NCI-H446 (cell line): Measurements from ENCODE around the gene PIN1.
A peak's percentile ranks its signal among the peaks of the same experiment; 100 is the strongest.
"Not testable (repeated sequence)": the region's sequence is repeated elsewhere in the genome, so short reads cannot be mapped to it uniquely, and the experiment has no call there.

Experiments
- DNase-seq, 2 experiments: peaks; one replicate each; lab custom pipeline; 2025; lab: John Stamatoyannopoulos, UW

PIN1 gene

DNA sequence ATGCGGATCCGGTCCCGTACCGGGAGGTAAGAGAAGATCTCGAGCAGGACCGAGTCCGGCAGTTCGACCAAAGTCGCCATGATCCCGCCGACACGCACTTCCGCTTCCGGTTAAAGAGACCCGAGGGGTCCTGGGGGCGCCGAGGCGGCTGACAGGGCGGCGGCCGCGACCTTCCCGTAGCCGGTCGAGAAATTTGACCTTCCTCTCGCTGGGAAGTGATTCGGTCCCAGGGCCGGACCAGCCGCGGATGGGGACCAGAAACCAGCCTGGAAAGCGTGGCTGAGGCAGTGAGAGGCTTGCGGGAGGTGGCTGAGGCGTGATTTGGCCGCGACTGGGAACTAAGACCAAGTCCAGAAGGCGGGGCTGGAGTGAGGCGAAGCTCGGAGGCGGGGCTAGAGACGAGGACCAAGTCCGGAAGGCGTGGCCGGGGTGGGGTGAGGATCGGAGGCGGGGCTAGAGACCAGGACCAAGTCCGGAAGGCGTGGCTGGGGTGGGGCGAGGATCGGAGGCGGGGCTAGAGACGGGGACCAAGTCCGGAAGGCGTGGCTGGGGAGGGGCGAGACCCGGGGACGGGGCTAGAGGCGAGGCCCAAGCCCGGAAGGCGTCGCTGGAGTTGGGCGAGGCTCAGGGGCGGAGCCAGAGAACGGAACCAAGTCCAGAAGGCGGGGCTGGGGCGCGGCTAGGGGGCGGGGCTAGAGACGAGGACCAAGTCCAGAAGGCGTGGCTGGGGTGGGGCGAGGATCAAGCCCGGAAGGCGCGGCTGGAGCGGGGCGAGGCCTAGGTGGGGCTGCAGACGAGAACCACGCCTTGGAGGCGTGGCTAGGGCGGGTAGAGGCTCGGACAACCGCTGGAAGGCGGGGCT lies 16.2 kb upstream of the PIN1 start, which contains the start of gene FBXL12:
Gene FBXL12, minus strand, starts transcription at position 346 of the 862 bp plus-strand sequence. Its CDS starts 266 bp downstream, at position 80.
- DNase-seq, result peak; percentile 99 to 100

DNA sequence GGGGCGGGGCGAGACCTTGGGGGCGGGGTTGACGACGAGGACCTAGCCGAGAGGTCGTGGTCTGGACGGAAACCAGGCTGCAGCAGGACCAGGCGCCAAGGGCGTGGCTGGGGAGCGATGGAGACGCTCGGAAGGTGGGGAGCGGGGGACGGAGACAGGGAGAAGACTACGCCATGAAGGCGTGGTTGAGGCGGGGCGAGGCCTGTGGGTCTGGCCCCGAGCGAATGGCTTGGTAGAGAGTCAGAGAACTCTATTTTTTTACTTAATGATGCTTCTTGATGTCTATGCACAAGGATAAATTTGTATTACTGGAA lies 15.6 kb upstream of the PIN1 start:
- no peak for DNase-seq

DNA sequence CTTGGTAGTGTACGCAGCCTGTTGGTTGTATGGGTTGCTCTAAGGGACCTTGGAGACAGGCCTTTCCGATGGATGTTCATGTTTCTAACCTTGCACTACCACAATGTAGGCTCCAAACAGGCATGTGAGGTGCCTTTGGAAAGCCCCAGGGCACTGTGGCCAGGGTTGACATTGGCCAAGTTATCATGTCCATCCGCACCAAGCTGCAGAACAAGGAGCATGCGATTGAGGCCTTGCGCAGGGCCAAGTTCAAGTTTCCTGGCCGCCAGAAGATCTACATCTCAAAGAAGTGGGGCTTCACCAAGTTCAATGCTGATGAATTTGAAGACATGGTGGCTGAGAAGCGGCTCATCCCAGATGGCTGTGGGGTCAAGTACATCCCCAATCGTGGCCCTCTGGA lies 15.1 kb upstream of the PIN1 start:
- DNase-seq, result not testable (repeated sequence)

DNA sequence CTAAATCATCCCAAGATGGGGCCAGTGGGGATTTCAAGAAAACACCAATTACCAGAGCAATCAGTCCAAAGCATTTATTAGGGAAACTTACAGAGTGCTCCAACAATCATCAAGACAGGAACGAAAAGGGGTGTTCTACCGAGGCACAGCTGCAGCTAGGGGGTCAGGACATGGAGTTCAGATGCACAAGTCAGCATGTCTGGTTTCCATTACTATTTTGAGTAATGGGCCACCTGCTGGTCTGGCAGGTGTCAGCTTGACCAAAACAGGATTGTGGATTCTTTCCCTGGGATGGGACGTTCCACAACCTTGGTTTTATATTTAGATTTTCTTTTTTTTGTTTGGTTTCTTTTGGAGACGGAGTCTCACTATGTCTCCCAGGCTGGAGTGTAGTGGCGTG lies 11.3 kb upstream of the PIN1 start:
- DNase-seq, result no peak

- peak; percentile 66 to 87 for DNase-seq
Observed at GRCh38 chr19:9827289-9828238, 7.6 kb upstream of the PIN1 start, which contains the start of gene UBL5. UBL5 (plus strand) TSS chr19:9827918; CDS start chr19:9828338, 420 bp downstream.

DNA sequence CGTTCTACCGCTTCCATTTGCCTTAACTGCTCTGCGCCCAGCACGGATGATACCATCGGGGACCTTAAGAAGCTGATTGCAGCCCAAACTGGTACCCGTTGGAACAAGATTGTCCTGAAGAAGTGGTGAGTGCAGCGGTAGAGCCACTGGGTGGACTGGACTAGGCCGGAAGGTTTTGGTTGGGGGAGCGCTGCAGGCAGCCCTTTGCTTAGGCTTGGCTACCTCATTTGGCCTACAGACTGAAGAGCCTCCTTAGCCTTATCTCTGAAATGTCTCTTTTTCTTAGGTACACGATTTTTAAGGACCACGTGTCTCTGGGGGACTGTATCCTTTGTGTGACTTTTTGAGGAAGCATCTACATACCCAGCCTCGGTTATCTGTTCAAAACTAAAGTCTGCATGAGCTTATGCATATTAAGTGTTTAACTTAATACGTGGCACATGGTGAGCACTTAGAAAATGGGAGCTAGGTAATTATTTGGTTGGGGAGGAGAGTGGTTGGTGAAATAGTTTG lies 6.5 kb upstream of the PIN1 start:
- DNase-seq, result no peak

GRCh38 chr19:9834307-9834725 lies 802 bp upstream of the PIN1 start:
- DNase-seq, result no peak

GRCh38 chr19:9835507-9835949 lies 410 bp downstream of the PIN1 start:
- DNase-seq, result no peak

- DNase-seq, result peak in 1 of 2 experiments; percentile 19
Observed at GRCh38 chr19:9836021-9836420, 903 bp downstream of the PIN1 start.

DNA sequence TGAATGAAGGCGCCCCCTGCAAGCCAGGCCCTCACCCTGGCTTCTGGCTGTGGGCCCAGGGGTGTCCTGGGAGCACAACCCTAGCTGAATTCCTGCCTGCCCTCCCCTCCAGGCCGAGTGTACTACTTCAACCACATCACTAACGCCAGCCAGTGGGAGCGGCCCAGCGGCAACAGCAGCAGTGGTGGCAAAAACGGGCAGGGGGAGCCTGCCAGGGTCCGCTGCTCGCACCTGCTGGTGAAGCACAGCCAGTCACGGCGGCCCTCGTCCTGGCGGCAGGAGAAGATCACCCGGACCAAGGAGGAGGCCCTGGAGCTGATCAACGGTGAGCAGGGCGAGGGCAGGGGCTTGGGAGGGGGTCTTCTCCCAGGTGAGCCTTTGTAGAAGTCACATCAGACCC lies 3.2 kb downstream of the PIN1 start:
- DNase-seq, result no peak

DNA sequence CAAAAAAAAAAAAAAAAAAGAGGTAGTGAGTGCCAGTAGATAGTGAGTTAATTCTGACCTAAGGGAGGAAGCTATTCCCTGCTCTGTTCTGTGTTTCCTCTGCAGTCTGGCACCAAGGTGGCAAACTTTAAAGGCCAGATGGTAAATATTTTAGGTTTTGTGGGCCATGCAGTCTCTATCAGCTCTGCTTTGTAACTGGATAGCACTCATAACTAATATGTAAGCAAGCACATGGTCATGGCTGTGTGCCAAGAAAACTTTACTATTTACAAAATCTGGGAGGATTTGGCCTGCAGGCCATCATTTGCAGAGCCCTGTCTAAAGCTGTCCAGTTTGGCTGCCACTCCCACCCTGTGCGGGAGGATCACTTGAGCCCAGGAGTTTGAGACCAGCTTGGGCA lies 4.3 kb downstream of the PIN1 start:
- peak in 1 of 2 experiments; percentile 21 for DNase-seq

DNA sequence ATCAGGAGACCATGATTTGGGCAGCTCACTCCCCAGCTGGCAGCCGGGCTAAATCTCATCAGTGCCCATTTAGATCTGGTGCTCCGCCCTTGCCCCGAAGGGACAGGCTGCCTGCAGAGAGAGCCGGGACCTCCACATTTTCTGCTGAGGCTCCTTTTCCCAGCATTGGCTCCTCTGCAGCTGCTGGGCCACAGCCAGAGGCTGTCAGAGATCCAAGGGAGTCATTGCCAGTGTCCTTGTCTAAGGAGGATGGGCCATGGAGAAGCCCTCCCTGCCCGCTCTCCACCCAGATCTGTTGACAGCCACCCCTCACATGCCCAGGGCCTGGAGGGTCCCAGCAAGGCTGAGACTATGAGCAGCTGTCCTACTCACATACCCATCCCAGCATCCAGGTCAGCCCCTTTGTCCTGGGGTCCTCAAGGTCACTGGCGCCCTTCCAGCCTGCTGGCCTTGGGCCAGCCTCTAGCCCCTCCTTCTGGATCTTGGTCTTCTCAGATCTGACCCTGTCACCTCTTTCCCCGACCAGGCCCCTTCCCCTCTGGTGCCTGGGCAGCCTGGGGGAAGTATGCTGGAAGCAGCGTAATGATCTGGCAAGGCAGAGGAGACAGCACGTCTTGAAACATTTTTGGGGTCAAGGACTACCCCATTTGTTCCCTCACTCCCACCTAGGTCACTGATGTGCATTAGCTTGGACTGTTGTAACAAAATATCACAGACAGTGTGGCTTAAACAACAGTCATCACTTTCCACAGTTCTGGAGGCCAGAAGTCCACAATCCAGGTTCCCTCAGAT lies 7.9 kb downstream of the PIN1 start:
- no peak for DNase-seq

DNA sequence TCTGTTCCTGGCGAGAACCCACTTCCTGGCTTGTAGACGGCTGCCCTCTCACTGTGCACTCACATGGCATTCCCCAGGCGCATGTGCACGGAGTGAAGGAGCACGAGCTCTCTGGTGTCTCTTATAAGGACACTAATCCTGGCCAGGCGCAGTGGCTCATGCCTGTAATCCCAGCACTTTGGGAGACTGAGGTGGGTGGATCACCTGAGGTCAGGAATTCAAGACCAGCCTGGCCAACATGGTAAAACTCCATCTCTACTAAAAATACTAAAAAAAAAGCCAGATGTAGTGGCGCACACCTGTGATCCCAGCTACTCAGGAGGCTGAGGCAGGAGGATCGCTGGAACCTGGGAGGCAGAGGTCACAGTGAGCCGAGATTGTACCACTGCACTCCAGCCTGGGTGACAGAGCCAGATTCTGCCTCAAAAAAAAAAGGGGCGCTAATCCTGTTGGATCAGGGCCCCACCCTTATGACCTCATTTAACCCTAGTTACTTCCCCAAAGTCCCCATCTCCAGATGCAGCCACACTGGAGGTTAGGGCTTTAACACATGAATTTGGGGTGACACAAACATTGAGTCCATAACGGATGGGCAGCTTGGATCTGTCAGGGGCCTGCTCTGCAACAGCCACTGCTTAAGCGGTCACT lies 8.6 kb downstream of the PIN1 start:
- not testable (repeated sequence) for DNase-seq

GRCh38 chr19:9847087-9847671 lies 12.1 kb downstream of the PIN1 start:
- DNase-seq, result peak in 1 of 2 experiments; percentile 44

- no peak for DNase-seq
Observed at GRCh38 chr19:9848060-9848459, 12.9 kb downstream of the PIN1 start.

GRCh38 chr19:9848762-9849161 lies 13.6 kb downstream of the PIN1 start:
- DNase-seq, result no peak

DNA sequence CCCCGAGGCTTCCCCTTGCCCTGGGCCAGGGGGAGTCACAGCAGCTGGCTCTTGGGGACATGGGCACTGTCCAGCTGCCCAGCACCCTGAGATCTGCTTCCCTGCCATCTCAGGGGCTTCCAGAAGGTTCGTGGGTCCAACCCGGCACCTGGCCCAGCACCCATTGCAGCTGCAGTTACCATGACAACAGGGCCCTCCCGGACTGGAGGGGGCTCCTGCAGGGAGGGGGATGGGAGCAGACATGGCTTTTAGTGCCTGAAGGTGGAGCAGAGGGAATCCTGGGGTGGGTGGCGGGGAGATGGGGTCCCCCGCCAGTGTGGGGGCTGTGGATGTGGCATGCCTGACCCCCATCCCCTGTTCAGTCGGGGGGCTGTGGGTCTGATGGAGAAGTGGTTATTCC lies 14.7 kb downstream of the PIN1 start:
- no peak for DNase-seq

DNA sequence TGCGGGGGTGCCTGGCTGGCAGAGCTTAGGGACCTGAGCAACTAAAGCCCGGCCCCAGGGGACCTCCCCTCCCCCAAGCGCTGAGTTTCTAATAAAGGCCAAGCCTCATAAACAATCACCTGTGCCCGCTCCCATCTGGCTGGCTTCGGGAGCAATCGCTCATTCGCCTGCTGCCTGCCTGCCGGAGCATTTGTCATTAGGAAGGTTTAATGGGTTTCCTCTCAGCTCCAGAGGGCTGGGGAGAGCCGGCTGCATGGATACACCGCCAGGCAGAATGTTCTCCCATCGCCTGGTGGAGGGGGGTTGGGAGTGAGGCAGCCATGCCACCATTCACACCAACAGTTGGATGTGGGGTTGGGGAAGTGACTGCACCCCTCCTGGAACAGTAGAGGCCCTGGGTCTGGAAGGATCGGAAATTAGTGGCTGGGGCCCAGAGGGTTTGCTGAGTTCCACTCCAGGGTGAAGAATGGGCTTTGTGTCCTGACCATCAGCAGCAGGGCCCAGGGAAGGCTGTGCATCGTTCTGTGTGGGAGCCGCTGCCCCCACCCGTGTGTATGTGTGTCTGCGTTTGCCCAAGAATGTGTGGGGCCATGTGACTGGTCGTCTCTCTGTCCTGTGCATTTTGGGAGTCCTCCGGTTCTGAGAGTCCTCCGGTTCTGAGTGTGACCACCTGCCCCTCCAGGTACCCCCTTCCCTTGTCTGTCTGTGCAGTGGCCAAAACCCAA lies 15.3 kb downstream of the PIN1 start:
- DNase-seq, result no peak

DNA sequence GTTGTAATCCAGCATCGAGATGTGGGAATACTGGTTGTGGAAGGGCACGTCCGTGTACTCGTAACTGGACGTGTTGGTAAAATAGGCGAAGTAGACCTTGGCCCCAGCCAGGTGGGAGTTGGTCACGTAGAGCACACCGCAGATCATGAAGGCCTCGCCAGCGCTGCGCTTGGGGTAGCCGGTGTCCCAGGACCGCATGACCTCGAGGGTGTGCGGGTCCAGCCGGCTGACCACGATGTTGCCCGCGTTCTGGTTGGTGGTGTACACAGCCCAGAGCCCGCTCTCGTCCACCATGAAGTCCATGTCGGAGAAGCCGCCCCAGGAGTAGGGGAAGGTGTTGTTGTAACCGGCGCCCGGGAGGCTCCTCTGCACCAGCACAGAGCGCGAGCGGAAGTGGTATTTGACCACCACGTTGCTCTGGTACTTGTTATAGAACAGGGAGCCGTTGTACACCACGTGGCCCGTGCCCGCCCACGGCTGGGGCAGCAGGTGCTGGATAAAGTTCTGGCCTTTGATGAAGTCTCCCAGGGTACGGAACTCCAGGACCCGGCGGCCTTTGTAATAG lies 19.2 kb downstream of the PIN1 start:
- DNase-seq, result no peak

- DNase-seq, result no peak
Observed at GRCh38 chr19:9856609-9857008, 21.5 kb downstream of the PIN1 start.
